Measurements from ENCODE around the gene ATP2C2. TPM values are rescaled to one million over a fixed set of nuclear protein-coding genes. Genes with fewer than 3 reads are reported as not detected.

Gene ATP2C2
- total and polyA plus RNA-seq, 3 donors from 2014 or later: 1.1 to 5.8 (median 3.0) TPM

- Histone ChIP-seq H3K9me3 (no peaks in the 10 kb centered on the region), H3K4me3 (no peak overlapping the region), H3K36me3 (ENCODE audit: low read depth, missing control alignments) (no peaks in the 10 kb centered on the region), H3K27ac (no peak overlapping the region), H3K27me3 (no peaks in the 10 kb centered on the region), H3K4me1 (no peaks in the 10 kb centered on the region)
- 86 to 87% methylated on average over 13 of the region's 13 CpGs for WGBS, 2 donors
- no peak for DNase-seq
- intact Hi-C loops (cut with DNase I; ENCODE audit: low total_unique reads): no loop called here
- no peak for TF ChIP-seq POLR2A (IDR thresholded peaks at IDR 0.05)
- no peak for TF ChIP-seq CTCF (IDR thresholded peaks at IDR 0.05)
Observed at GRCh38 chr16:84327926-84328505, 40.3 kb upstream of the ATP2C2 start.

- 90 to 93% methylated on average over 8 of the region's 8 CpGs for WGBS, 2 donors
- Histone ChIP-seq H3K4me3 (no peak overlapping the region), H3K4me1 (no peaks in the 10 kb centered on the region), H3K9me3 (no peaks in the 10 kb centered on the region), H3K36me3 (ENCODE audit: low read depth, missing control alignments) (no peaks in the 10 kb centered on the region), H3K27me3 (no peaks in the 10 kb centered on the region), H3K27ac (no peak overlapping the region)
- no peak for DNase-seq
- no peak for TF ChIP-seq CTCF (IDR thresholded peaks at IDR 0.05)
- TF ChIP-seq POLR2A (IDR thresholded peaks at IDR 0.05): no peak
- intact Hi-C loops (cut with DNase I; ENCODE audit: low total_unique reads): no loop called here
Observed at GRCh38 chr16:84329016-84329415, 39.3 kb upstream of the ATP2C2 start.

- H3K36me3 ChIP-seq (ENCODE audit: low read depth, missing control alignments): no peaks in the 10 kb centered on the region
- no peaks in the 10 kb centered on the region for H3K9me3 ChIP-seq
- no peak overlapping the region for H3K4me3 ChIP-seq
- TF ChIP-seq CTCF (IDR thresholded peaks at IDR 0.05) (no peak), POLR2A (IDR thresholded peaks at IDR 0.05) (no peak)
- WGBS, 2 donors: 84 to 91% methylated on average over 16 to 18 of the region's 18 CpGs
- no peaks in the 10 kb centered on the region for H3K27me3 ChIP-seq
- no peak for DNase-seq
- H3K4me1 ChIP-seq: no peaks in the 10 kb centered on the region
- intact Hi-C loops (cut with DNase I; ENCODE audit: low total_unique reads): no loop called here
- H3K27ac ChIP-seq: no peak overlapping the region
Observed at GRCh38 chr16:84329843-84330684, 38.3 kb upstream of the ATP2C2 start.

- Histone ChIP-seq H3K4me1 (no peaks in the 10 kb centered on the region), H3K27me3 (no peaks in the 10 kb centered on the region), H3K36me3 (ENCODE audit: low read depth, missing control alignments) (no peaks in the 10 kb centered on the region), H3K9me3 (no peaks in the 10 kb centered on the region), H3K27ac (no peak overlapping the region), H3K4me3 (no peak overlapping the region)
- no peak for DNase-seq
- WGBS, 2 donors: 92 to 100% methylated on average over 2 to 4 of the region's 5 CpGs
- TF ChIP-seq CTCF (IDR thresholded peaks at IDR 0.05) (no peak), POLR2A (IDR thresholded peaks at IDR 0.05) (no peak)
- intact Hi-C loops (cut with DNase I; ENCODE audit: low total_unique reads): no loop called here
Observed at GRCh38 chr16:84330685-84331050, 37.7 kb upstream of the ATP2C2 start.
